ENCODE data around the gene PLXNB3. TPM values are rescaled to one million over a fixed set of nuclear protein-coding genes. Genes with fewer than 3 reads are reported as not detected.

Gene PLXNB3
- total and polyA plus RNA-seq, 2 donors (not counting 1 experiment from before 2014, with no cell fraction given): 0.25 TPM; not detected in 1

GRCh38 chrX:153717445-153717844, 46.6 kb upstream of the PLXNB3 start:
- H4K20me1 ChIP-seq (ENCODE audit: control insufficient read depth, insufficient read depth, low read length, poor library complexity, severe bottlenecking): peaks cover 56% of the 10 kb centered on the region
- POLR2A ChIA-PET: no interaction called here
- no peak overlapping the region for H3K4me3 Mint-ChIP-seq
- H3K27me3 Mint-ChIP-seq: no peaks in the 10 kb centered on the region
- H3K9me3 Mint-ChIP-seq (ENCODE audit: insufficient read depth): no peaks in the 10 kb centered on the region
- H3K4me3 ChIP-seq (ENCODE audit: control extremely low read depth in 1 of 5, extremely low read depth in 1 of 5, insufficient read depth in 1 of 5, low read depth in 2 of 5, low read length in 4 of 5): no peak overlapping the region
- peaks cover 7% of the 10 kb centered on the region for H3K4me1 Mint-ChIP-seq
- no peaks in the 10 kb centered on the region for H3K9me3 ChIP-seq (ENCODE audit: control extremely low read depth in 1 of 3, control insufficient read depth in 2 of 3, insufficient read depth in 1 of 3, low read length in 2 of 3)
- H3K4me1 ChIP-seq (ENCODE audit: control insufficient read depth in 2 of 2, insufficient read depth in 2 of 2, low read length in 2 of 2): peaks cover under 1 to 3% of the 10 kb centered on the region in 2 donors
- peaks cover 8 to 59% of the 10 kb centered on the region in 2 experiments for H3K36me3 ChIP-seq (replicated peaks in 1 of 2; ENCODE audit: control extremely low read depth in 1 of 2, control insufficient read depth in 1 of 2, extremely low read depth in 1 of 2, insufficient read depth in 2 of 2, low read length in 1 of 2)
- 100% methylated on average over 3 of the region's 9 CpGs for WGBS (ENCODE audit: insufficient coverage)
- H3K27me3 ChIP-seq (replicated peaks in 1 of 4; ENCODE audit: control extremely low read depth in 1 of 4, control insufficient read depth in 3 of 4, insufficient read depth in 4 of 4, low read length in 3 of 4): no peaks in the 10 kb centered on the region
- ATAC-seq (ENCODE audit: low read depth) (no peak), DNase-seq (no peak)
- H3K9ac ChIP-seq (ENCODE audit: low read length): no peak overlapping the region
- CTCF ChIA-PET: no interaction called here
- intact Hi-C loops (cut with micrococcal nuclease): no loop called here
- TF ChIP-seq, protein P1, sequence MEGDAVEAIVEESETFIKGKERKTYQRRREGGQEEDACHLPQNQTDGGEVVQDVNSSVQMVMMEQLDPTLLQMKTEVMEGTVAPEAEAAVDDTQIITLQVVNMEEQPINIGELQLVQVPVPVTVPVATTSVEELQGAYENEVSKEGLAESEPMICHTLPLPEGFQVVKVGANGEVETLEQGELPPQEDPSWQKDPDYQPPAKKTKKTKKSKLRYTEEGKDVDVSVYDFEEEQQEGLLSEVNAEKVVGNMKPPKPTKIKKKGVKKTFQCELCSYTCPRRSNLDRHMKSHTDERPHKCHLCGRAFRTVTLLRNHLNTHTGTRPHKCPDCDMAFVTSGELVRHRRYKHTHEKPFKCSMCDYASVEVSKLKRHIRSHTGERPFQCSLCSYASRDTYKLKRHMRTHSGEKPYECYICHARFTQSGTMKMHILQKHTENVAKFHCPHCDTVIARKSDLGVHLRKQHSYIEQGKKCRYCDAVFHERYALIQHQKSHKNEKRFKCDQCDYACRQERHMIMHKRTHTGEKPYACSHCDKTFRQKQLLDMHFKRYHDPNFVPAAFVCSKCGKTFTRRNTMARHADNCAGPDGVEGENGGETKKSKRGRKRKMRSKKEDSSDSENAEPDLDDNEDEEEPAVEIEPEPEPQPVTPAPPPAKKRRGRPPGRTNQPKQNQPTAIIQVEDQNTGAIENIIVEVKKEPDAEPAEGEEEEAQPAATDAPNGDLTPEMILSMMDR (IDR thresholded peaks at IDR 0.05): no peak
- TF ChIP-seq EZH2 (IDR thresholded peaks at IDR 0.05; ENCODE audit: borderline replicate concordance, insufficient read depth, low read depth, low read length, poor library complexity, severe bottlenecking): no peak
- no peak overlapping the region for H3K4me2 ChIP-seq (replicated peaks; ENCODE audit: low read depth, low read length, poor library complexity, severe bottlenecking)
- H3K27ac ChIP-seq (ENCODE audit: low read length in 2 of 2): no peak overlapping the region
- H3K79me2 ChIP-seq (ENCODE audit: control insufficient read depth, insufficient read depth, low read length): peaks cover 72% of the 10 kb centered on the region
- no peak overlapping the region for H3K27ac Mint-ChIP-seq
- H2AFZ ChIP-seq (ENCODE audit: insufficient read depth, low read depth, low read length, poor library complexity, severe bottlenecking): no peak overlapping the region

DNA sequence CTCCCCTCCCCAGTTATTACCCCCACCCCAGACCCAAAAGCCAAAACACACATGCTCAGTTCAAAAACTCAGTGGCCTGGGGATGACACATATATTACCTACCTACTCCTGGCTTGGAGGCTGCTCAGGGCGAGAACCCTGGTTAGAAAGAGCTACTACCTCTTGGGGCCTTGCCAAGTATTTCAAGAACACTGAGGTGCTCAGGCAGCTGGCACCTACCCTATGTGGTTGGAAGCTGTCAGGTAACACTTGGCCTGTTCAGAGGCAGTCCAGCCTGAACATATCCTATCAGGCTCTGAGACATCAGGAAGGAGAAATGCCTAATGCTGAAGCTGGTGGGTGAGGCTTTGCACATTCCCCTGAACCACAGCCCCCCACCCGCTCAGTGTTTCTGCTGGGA, 44.8 kb upstream of the PLXNB3 start:
- H3K4me3 Mint-ChIP-seq: no peak overlapping the region
- H3K27ac Mint-ChIP-seq: no peak overlapping the region
- Histone ChIP-seq H4K20me1 (ENCODE audit: control insufficient read depth, insufficient read depth, low read length, poor library complexity, severe bottlenecking) (peaks cover 65% of the 10 kb centered on the region), H3K27ac (ENCODE audit: low read length in 2 of 2) (no peak overlapping the region), H3K9ac (ENCODE audit: low read length) (no peak overlapping the region), H3K36me3 (replicated peaks in 1 of 2; ENCODE audit: control extremely low read depth in 1 of 2, control insufficient read depth in 1 of 2, extremely low read depth in 1 of 2, insufficient read depth in 2 of 2, low read length in 1 of 2) (peaks cover 6 to 52% of the 10 kb centered on the region in 2 experiments), H3K4me1 (ENCODE audit: control insufficient read depth in 2 of 2, insufficient read depth in 2 of 2, low read length in 2 of 2) (peaks cover 10 to 11% of the 10 kb centered on the region in 2 donors), H3K4me2 (replicated peaks; ENCODE audit: low read depth, low read length, poor library complexity, severe bottlenecking) (no peak overlapping the region), H3K79me2 (ENCODE audit: control insufficient read depth, insufficient read depth, low read length) (peaks cover 77% of the 10 kb centered on the region), H2AFZ (ENCODE audit: insufficient read depth, low read depth, low read length, poor library complexity, severe bottlenecking) (no peak overlapping the region), H3K4me3 (ENCODE audit: control extremely low read depth in 1 of 5, extremely low read depth in 1 of 5, insufficient read depth in 1 of 5, low read depth in 2 of 5, low read length in 4 of 5) (no peak overlapping the region), H3K9me3 (ENCODE audit: control extremely low read depth in 1 of 3, control insufficient read depth in 2 of 3, insufficient read depth in 1 of 3, low read length in 2 of 3) (no peaks in the 10 kb centered on the region), H3K27me3 (replicated peaks in 1 of 4; ENCODE audit: control extremely low read depth in 1 of 4, control insufficient read depth in 3 of 4, insufficient read depth in 4 of 4, low read length in 3 of 4) (no peaks in the 10 kb centered on the region)
- POLR2A ChIA-PET: no interaction called here
- H3K9me3 Mint-ChIP-seq (ENCODE audit: insufficient read depth): no peaks in the 10 kb centered on the region
- DNase-seq: no peak
- H3K4me1 Mint-ChIP-seq: peaks cover 16% of the 10 kb centered on the region
- TF ChIP-seq EZH2 (IDR thresholded peaks at IDR 0.05; ENCODE audit: borderline replicate concordance, insufficient read depth, low read depth, low read length, poor library complexity, severe bottlenecking): no peak
- TF ChIP-seq, protein P1 (IDR thresholded peaks at IDR 0.05): no peak
- CTCF ChIA-PET: no interaction called here
- no peak for ATAC-seq (ENCODE audit: low read depth)
- intact Hi-C loops (cut with micrococcal nuclease): no loop called here
- WGBS (ENCODE audit: insufficient coverage): no CpG with 5 or more reads among the region's 2 CpGs
- no peaks in the 10 kb centered on the region for H3K27me3 Mint-ChIP-seq

Data from B cell (primary cell).